ENCODE data around the gene SCRN2. TPM values are rescaled to one million over a fixed set of nuclear protein-coding genes. Genes with fewer than 3 reads are reported as not detected.
A peak's percentile ranks its signal among the peaks of the same experiment; 100 is the strongest.

SCRN2 gene
- total and polyA plus RNA-seq, 4 donors = 13.7 to 44.2 (median 33.7) TPM

- 78% methylated on average over 13 of the region's 13 CpGs for WGBS (ENCODE audit: insufficient coverage)
- DNase-seq (ENCODE audit: low read depth in 4 of 6, low spot score in 6 of 6) = no peak
These were observed 3.6 kb downstream of the SCRN2 start for GRCh38 chr17:47837401-47838039.

GRCh38 chr17:47836601-47837000 is 4.5 kb downstream of the SCRN2 start:
- WGBS (ENCODE audit: insufficient coverage) = 58% methylated on average over 5 of the region's 6 CpGs

More at GRCh38 chr17:47837401-47838039, 3.6 kb downstream of the SCRN2 start:
- peaks cover 39% of the 10 kb centered on the region for H3K36me3 ChIP-seq (ENCODE audit: control insufficient read depth, insufficient read depth, low read length)
- H3K27me3 ChIP-seq (ENCODE audit: control insufficient read depth, insufficient read depth, low read length) = no peaks in the 10 kb centered on the region
- H3K4me1 ChIP-seq (ENCODE audit: control insufficient read depth, insufficient read depth, low read length) = peaks cover 39% of the 10 kb centered on the region
- no peaks in the 10 kb centered on the region for H3K9me3 ChIP-seq (ENCODE audit: control insufficient read depth, insufficient read depth, low read length)
- no peak overlapping the region for H3K27ac ChIP-seq (ENCODE audit: low read depth, low read length)
- no peak overlapping the region for H3K4me3 ChIP-seq (ENCODE audit: low read depth, low read length)

GRCh38 chr17:47834756-47835155 is 6.3 kb downstream of the SCRN2 start:
- WGBS (ENCODE audit: insufficient coverage) = no CpG with 5 or more reads among the region's 5 CpGs
- Histone ChIP-seq H3K36me3 (ENCODE audit: control insufficient read depth, insufficient read depth, low read length) (peaks cover 39% of the 10 kb centered on the region), H3K4me1 (ENCODE audit: control insufficient read depth, insufficient read depth, low read length) (peaks cover 35% of the 10 kb centered on the region), H3K9me3 (ENCODE audit: control insufficient read depth, insufficient read depth, low read length) (no peaks in the 10 kb centered on the region), H3K4me3 (ENCODE audit: low read depth, low read length) (no peak overlapping the region), H3K27ac (ENCODE audit: low read depth, low read length) (no peak overlapping the region), H3K27me3 (ENCODE audit: control insufficient read depth, insufficient read depth, low read length) (no peaks in the 10 kb centered on the region)
- no peak for DNase-seq (ENCODE audit: low read depth in 4 of 6, low spot score in 6 of 6)

More at GRCh38 chr17:47836601-47837000, 4.5 kb downstream of the SCRN2 start:
- no peaks in the 10 kb centered on the region for H3K9me3 ChIP-seq (ENCODE audit: control insufficient read depth, insufficient read depth, low read length)
- no peaks in the 10 kb centered on the region for H3K27me3 ChIP-seq (ENCODE audit: control insufficient read depth, insufficient read depth, low read length)
- H3K27ac ChIP-seq (ENCODE audit: low read depth, low read length) = no peak overlapping the region
- DNase-seq (ENCODE audit: low read depth in 4 of 6, low spot score in 6 of 6) = no peak
- no peak overlapping the region for H3K4me3 ChIP-seq (ENCODE audit: low read depth, low read length)
- peaks cover 39% of the 10 kb centered on the region for H3K36me3 ChIP-seq (ENCODE audit: control insufficient read depth, insufficient read depth, low read length)
- peaks cover 41% of the 10 kb centered on the region for H3K4me1 ChIP-seq (ENCODE audit: control insufficient read depth, insufficient read depth, low read length)

- no peaks in the 10 kb centered on the region for H3K27me3 ChIP-seq (ENCODE audit: control insufficient read depth, insufficient read depth, low read length)
- WGBS (ENCODE audit: insufficient coverage) = 0% methylated on average over 2 of the region's 7 CpGs
These were observed 9.1 kb downstream of the SCRN2 start for GRCh38 chr17:47831934-47832327.

GRCh38 chr17:47831003-47831933 is 9.8 kb downstream of the SCRN2 start, which contains the start of the genes LRRC46 and MRPL10:
Gene LRRC46 (plus strand): TSS chr17:47831670. CDS start chr17:47831990, 320 bp downstream.
Gene MRPL10 (minus strand): TSS chr17:47831541. CDS start chr17:47831511, 30 bp downstream.
- Histone ChIP-seq H3K27ac (ENCODE audit: low read depth, low read length) (peak within 1 kb of the TSS; percentile 59), H3K9me3 (ENCODE audit: control insufficient read depth, insufficient read depth, low read length) (no peaks in the 10 kb centered on the region), H3K4me3 (ENCODE audit: low read depth, low read length) (peak within 1 kb of the TSS; percentile 68), H3K4me1 (ENCODE audit: control insufficient read depth, insufficient read depth, low read length) (peaks cover 16% of the 10 kb centered on the region), H3K27me3 (ENCODE audit: control insufficient read depth, insufficient read depth, low read length) (no peaks in the 10 kb centered on the region), H3K36me3 (ENCODE audit: control insufficient read depth, insufficient read depth, low read length) (peaks cover 33% of the 10 kb centered on the region)
- WGBS (ENCODE audit: insufficient coverage) = 0% methylated on average over 38 of the region's 42 CpGs
- DNase-seq (ENCODE audit: low read depth in 4 of 6, low spot score in 6 of 6) = peak; percentile 86 to 99 (median 94)

More at GRCh38 chr17:47831934-47832327, 9.1 kb downstream of the SCRN2 start:
- Histone ChIP-seq H3K4me1 (ENCODE audit: control insufficient read depth, insufficient read depth, low read length) (peaks cover 16% of the 10 kb centered on the region), H3K4me3 (ENCODE audit: low read depth, low read length) (peak overlapping the region; percentile 68), H3K9me3 (ENCODE audit: control insufficient read depth, insufficient read depth, low read length) (no peaks in the 10 kb centered on the region), H3K36me3 (ENCODE audit: control insufficient read depth, insufficient read depth, low read length) (peaks cover 33% of the 10 kb centered on the region), H3K27ac (ENCODE audit: low read depth, low read length) (peak overlapping the region; percentile 3)
- DNase-seq (ENCODE audit: low read depth in 4 of 6, low spot score in 6 of 6) = no peak

GRCh38 chr17:47830396-47831002 is 10.6 kb downstream of the SCRN2 start:
- peaks cover 30% of the 10 kb centered on the region for H3K36me3 ChIP-seq (ENCODE audit: control insufficient read depth, insufficient read depth, low read length)
- WGBS (ENCODE audit: insufficient coverage) = 96% methylated on average over 11 of the region's 18 CpGs
- DNase-seq (ENCODE audit: low read depth in 4 of 6, low spot score in 6 of 6) = no peak
- peak overlapping the region; percentile 68 for H3K4me3 ChIP-seq (ENCODE audit: low read depth, low read length)
- no peaks in the 10 kb centered on the region for H3K27me3 ChIP-seq (ENCODE audit: control insufficient read depth, insufficient read depth, low read length)
- peaks cover 16% of the 10 kb centered on the region for H3K4me1 ChIP-seq (ENCODE audit: control insufficient read depth, insufficient read depth, low read length)
- no peaks in the 10 kb centered on the region for H3K9me3 ChIP-seq (ENCODE audit: control insufficient read depth, insufficient read depth, low read length)
- H3K27ac ChIP-seq (ENCODE audit: low read depth, low read length) = peak overlapping the region; percentile 59

GRCh38 chr17:47829870-47830269 is 11.2 kb downstream of the SCRN2 start:
- Histone ChIP-seq H3K27ac (ENCODE audit: low read depth, low read length) (no peak overlapping the region), H3K4me1 (ENCODE audit: control insufficient read depth, insufficient read depth, low read length) (peaks cover 16% of the 10 kb centered on the region), H3K36me3 (ENCODE audit: control insufficient read depth, insufficient read depth, low read length) (peaks cover 33% of the 10 kb centered on the region), H3K4me3 (ENCODE audit: low read depth, low read length) (no peak overlapping the region), H3K27me3 (ENCODE audit: control insufficient read depth, insufficient read depth, low read length) (no peaks in the 10 kb centered on the region), H3K9me3 (ENCODE audit: control insufficient read depth, insufficient read depth, low read length) (no peaks in the 10 kb centered on the region)
- no peak for DNase-seq (ENCODE audit: low read depth in 4 of 6, low spot score in 6 of 6)
- 93% methylated on average over 2 of the region's 3 CpGs for WGBS (ENCODE audit: insufficient coverage)

- H3K4me3 ChIP-seq (ENCODE audit: low read depth, low read length) = no peak overlapping the region
- WGBS (ENCODE audit: insufficient coverage) = 91% methylated on average over 2 of the region's 4 CpGs
- H3K27ac ChIP-seq (ENCODE audit: low read depth, low read length) = no peak overlapping the region
- no peaks in the 10 kb centered on the region for H3K27me3 ChIP-seq (ENCODE audit: control insufficient read depth, insufficient read depth, low read length)
- H3K36me3 ChIP-seq (ENCODE audit: control insufficient read depth, insufficient read depth, low read length) = peaks cover 58% of the 10 kb centered on the region
- no peaks in the 10 kb centered on the region for H3K9me3 ChIP-seq (ENCODE audit: control insufficient read depth, insufficient read depth, low read length)
- peaks cover 32% of the 10 kb centered on the region for H3K4me1 ChIP-seq (ENCODE audit: control insufficient read depth, insufficient read depth, low read length)
- no peak for DNase-seq (ENCODE audit: low read depth in 4 of 6, low spot score in 6 of 6)
These were observed 17.6 kb downstream of the SCRN2 start for GRCh38 chr17:47823519-47823918.

GRCh38 chr17:47822785-47823184 is 18.3 kb downstream of the SCRN2 start:
- peaks cover 32% of the 10 kb centered on the region for H3K4me1 ChIP-seq (ENCODE audit: control insufficient read depth, insufficient read depth, low read length)
- no peak for DNase-seq (ENCODE audit: low read depth in 4 of 6, low spot score in 6 of 6)
- H3K9me3 ChIP-seq (ENCODE audit: control insufficient read depth, insufficient read depth, low read length) = no peaks in the 10 kb centered on the region
- WGBS (ENCODE audit: insufficient coverage) = 94% methylated on average over 2 of the region's 4 CpGs
- H3K27me3 ChIP-seq (ENCODE audit: control insufficient read depth, insufficient read depth, low read length) = no peaks in the 10 kb centered on the region
- peaks cover 59% of the 10 kb centered on the region for H3K36me3 ChIP-seq (ENCODE audit: control insufficient read depth, insufficient read depth, low read length)
- peak overlapping the region; percentile 45 for H3K27ac ChIP-seq (ENCODE audit: low read depth, low read length)
- H3K4me3 ChIP-seq (ENCODE audit: low read depth, low read length) = no peak overlapping the region

All from spinal cord (tissue), 10 donors.